ENCODE data around the gene OR4K15.

GRCh38 chr14:19949218-19949617, 26.2 kb upstream of the OR4K15 start:
- TF ChIP-seq ZNF785 (tag by site-specific recombination; IDR thresholded peaks at IDR 0.05) (no peak), CTCF (tag by site-specific recombination; IDR thresholded peaks at IDR 0.05) (no peak), ZNF510 (tag by site-specific recombination; IDR thresholded peaks at IDR 0.05; ENCODE audit: insufficient replicate concordance) (no peak), GFI1B (tag by site-specific recombination; IDR thresholded peaks at IDR 0.05) (no peak), ZNF629 (tag by site-specific recombination; IDR thresholded peaks at IDR 0.05) (no peak), REST (tag by site-specific recombination; IDR thresholded peaks at IDR 0.05) (no peak), KLF8 (tag by site-specific recombination; IDR thresholded peaks at IDR 0.05) (no peak)

Data from HEK293 (cell line).